NCI-H2171 (cell line): ENCODE measurements around the gene TMEM51.

Experiments
- DNase-seq: peaks from one replicate; lab custom pipeline; 2025; lab: John Stamatoyannopoulos, UW

TMEM51 gene

DNA sequence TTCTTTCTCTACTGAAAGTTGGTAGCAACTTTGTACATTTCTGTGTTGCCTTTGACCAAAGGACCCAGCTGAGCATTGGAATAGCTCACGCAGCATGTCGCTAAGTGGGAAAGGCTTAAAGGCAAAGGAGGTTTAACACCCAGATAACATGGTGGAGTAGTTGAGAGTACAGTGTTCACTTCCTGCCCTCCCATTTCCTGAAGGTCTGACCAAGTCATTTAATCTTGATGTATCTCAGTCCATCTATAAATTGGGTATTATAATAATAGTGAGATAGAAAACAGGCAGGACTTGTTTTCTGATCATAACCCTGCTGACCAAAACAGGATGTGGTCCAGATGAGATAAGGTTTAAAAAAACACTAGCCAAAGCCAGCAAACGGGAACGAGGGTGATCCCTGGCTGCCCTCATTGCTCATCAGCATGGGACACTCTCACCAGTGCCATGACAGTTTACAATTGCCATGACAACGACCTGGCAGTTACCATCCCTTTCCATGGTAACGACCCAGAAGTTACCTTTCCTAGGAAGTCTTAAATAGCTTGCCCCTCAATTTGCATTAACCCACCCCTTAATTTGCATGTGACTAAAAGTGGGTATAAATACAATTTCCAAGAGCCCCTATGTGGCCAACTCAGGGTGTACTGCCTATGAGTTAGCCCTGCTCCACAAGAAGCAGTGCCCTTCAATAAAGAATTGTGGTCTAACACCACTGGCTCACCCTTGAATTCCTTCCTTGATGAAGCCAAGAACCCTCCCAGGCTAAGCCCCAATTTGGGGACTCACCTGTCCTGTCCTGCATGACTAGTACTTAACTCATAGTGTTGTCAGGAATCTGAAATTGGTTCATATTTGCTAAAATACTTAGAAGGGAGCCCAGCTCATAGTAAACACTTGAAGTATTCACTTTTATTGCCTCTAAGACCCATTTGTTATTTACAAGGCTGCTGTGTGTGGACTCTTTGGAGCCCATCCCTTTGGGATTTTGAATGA is 65.0 kb downstream of the TMEM51 start:
- no peak for DNase-seq

DNA sequence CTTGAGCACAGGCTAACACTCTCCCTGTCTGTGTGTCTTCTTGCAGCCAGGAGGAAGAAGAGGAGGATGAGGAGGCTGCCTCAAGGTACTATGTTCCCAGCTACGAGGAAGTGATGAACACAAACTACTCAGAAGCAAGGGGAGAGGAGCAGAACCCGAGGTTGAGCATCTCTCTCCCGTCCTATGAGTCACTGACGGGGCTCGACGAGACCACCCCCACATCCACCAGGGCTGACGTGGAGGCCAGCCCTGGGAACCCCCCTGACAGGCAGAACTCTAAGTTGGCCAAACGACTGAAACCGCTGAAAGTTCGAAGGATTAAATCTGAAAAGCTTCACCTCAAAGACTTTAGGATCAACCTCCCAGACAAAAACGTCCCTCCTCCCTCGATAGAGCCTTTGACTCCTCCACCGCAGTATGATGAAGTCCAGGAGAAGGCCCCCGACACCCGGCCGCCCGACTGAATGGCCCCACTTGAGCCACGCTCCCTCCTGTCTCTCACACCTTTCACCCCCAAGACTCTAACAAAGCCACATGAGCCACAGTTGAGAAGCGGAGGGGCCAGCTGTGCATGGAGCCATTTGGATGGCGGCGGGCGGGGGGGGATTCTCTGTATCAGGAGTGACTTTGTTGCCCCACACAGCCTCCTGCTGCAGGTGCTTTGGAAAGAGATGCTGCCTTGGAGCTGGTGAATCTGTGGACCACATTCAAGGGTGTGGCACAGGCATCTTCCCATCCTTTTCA is 65.9 kb downstream of the TMEM51 start:
- DNase-seq = no peak

DNA sequence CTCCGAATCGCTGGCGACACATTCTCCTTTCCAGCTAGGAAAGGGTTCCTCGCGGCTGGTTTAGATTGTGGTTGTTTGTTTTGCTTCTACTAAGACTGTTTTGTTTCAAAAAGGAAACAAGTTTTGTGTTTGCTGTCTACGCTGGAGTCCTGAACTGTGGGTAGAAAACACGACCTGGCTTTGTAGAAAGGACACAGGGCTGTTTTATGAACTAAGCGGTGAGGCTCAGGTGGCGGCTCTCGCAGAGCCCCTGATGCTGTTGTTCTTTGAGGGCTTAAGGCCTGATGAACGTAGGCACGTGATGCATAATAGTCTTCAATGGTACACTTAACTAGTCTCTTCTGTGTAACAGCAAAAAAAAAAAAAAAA is 66.5 kb downstream of the TMEM51 start:
- no peak for DNase-seq

DNA sequence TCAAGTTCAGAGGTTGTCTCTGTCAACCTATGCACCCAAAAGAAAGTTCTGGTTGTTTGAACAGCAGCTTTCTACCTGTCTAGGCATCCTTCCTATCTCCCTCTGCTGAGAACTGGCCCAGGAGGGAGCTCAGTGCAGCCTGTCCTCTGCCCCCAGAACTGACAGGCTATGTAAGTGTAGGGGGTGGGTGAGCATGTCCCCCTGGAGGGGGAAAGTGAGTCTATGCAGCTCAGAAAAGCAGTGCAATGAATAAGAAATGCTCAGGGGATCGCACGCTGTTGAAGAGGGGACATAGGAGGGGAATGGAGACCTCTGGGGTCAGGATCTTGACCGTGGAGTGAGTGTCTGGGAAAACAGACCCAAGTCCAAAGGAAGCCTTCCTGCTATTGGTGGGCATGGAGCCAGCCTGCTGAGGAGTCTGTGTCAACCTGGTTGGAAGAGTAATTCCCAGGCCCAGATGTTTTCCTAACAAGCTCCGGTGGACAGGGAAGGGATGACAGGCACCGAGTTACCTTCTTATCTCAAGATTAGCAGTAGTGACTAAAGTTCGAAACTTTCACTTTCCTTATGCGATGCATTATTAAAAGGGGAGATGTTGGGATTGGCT is 67.4 kb downstream of the TMEM51 start:
- no peak for DNase-seq

DNA sequence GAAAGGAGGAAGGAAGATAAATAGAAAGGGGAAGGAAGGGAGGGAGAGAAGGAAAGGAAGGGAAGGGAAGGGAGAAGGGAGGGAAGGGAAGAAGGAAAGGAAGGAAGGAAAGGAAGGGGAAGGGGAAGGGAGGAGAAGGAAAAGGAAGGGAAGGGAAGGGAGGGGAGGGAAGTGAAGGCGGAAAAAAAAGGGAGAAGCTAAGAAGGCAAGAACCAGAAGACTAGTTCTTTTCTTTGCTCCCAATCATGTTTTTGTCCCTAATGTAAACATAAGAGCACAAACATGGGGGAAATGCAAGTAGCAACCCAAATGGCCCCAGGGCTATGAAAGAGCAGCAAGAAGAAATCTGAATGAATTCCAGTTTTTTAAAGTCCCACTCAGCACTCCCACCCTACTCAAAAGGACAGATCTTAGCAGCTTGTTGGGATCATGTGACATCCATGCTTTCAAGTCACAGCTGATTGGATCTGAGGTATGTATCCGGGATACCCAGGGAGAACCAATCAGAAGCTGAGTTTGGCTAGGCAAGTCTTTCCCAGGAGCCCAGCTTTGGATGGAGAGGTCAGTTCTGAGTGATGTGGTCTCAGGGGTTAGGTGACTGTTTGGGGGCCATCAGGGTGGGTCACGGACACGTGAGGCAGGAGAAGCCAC is 69.2 kb downstream of the TMEM51 start:
- DNase-seq = no peak

DNA sequence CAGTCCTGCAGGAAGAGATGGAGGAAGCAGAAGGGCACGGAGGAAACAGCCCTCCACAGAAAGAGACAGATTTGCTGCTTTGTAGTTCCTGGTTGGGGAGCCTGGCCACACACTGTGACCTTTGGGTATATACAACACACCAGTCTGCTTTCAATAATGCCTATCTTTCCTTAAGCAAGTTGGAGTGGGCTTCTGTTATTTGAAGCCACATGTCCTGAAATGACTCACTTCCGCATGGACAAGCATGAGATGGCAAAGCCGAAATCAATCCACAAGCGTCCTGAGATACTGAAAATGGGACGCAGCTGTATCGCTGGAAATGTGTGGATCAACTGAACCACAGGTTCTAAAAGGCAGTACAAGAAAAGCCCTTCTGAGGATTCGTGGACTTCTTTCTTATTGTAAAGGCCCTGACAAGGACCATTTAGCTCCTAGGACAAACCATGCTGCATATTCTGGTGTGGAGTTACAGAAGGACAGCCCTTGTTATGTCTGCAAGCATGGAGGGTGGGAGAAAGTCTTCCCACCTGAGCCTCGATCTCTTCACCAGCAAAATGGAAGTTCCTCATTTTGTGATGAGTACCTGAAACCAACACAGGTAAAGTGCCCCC is 70.8 kb downstream of the TMEM51 start:
- DNase-seq = no peak

DNA sequence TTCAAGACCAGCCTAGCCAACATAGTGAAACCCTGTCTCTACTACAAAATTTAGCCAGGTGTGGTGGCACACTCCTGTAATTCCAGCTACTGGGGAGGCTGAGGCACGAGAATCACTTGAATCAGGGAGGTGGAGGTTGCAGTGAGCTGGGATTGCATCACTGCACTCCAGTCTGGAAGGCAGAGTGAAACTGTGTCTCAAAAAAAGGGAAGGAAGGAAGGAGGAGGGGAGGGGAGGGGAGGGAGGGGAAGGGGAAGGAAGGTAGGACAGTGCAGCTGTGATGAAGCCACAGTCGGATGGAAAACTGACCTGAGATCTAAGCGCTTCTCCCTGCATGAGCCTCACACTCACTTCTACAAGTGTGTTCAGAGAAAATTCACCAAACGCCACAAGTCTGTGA is 71.4 kb downstream of the TMEM51 start:
- no peak for DNase-seq

DNA sequence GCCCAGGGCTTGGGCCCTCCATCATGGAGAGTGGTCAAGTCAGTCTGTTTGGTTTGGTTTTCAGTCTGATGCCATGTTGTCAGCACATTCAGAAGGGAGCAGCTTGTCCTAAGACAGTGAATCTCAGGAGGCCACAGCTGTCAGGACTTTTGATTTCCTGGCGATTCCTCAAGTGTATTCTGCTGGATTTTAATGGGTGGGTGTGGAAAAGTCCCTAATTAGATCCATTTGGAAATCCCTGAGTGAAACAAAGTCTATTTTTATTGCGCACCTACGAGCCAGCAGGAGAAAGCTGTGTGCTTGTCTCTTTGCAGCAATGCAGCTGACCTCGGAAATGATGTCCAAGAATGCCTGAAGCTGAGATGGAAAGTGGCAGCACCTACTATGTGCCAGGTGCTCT is 71.9 kb downstream of the TMEM51 start:
- no peak for DNase-seq

DNA sequence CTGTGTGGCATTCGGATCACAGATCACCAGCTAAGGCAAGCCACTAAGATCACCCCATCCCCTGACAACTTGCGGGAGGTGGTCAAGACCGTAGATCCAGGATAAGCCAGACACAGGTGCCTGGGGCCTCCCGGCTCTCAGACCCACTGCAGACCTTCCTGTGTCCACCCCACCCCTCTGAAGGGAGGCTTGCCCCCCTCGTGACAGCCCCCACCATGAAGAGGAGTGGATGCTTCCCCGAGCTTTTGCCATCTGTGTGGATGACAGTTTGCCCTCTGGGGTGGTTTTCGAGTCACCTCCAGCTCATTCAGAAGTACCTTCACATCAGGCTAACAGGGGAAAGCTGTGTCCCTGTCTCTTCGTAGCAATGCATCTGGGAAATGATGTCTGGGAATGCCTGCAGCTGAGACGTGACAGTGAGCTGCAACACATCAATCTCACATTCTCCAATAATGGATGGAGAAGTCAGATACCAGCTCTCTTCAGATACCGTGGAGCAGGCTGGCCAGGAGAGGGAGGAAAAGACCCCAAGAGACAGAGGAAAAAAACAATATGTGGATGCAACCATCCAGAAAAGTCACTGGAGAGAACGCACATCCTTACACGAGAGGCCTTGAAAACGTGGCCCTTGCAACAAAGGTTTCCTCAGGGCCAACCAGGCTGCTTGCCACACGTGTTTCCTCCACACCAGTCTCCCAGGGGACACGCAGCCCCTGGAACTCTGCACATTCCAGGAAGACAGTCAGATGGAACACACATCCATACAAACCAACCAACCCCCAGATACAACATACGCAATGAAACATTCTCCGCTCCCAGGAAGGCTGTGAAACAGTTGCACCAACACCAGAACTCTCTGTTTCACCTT is 73.1 kb downstream of the TMEM51 start:
- DNase-seq = no peak

DNA sequence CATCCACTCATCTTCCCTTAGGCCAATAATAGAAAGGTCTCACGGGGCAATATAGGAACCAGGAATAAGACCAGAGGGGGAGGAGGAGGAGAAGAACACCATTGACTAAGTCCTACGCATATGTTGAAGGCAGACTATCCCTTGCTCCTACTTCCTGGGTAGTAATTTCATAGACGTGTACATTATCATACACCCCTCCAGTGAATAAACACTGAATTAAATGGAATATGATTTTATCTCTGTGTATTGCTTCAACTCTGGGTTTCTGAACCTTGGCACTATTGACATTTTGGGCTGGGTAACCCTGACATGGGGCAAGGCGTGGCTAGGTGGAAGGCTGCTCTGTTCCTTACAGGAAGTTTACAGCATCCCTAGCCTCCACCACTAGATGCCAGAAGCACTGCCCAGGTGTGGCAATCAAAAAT is 76.2 kb downstream of the TMEM51 start:
- no peak for DNase-seq

DNA sequence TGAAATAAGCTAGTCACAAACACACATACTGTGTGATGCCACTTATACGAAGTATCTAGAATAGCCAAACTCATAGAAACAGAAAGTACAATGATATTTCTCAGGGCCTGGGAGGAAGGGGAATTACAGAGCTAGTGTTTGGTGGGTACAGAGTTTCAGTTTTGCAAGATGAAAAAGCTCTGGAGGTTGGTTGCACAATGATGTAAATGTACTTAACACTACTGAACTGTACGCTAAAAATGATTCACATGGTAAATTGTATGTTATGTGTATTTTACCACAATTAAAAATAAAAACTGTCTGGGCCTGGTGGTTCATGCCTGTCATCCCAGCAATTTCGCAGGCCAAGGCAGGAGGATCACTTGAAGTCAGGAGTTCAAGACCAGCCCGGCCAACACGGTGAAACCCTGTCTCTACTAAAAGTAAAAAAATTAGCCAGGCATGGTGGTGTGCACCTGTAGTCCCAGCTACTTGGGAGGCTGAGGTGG is 78.2 kb downstream of the TMEM51 start:
- no peak for DNase-seq

DNA sequence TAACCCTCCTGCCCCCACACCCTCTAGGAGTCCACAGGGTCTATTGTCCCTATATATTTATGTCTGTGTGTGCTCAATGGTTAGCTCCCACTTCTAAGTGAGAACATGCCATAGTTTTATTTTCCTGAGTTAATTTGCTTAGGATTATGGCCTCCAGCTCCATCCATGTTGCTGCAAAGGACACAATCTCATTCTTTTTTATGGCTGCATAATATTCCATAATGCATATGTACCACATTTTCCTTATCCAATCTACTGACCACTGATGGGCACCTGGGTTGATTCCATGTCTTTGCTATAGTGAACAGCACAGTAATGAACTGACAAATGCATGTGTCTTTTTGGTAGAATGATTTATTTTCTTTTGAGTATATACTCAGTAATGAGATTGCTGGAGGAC is 80.1 kb downstream of the TMEM51 start:
- no peak for DNase-seq

DNA sequence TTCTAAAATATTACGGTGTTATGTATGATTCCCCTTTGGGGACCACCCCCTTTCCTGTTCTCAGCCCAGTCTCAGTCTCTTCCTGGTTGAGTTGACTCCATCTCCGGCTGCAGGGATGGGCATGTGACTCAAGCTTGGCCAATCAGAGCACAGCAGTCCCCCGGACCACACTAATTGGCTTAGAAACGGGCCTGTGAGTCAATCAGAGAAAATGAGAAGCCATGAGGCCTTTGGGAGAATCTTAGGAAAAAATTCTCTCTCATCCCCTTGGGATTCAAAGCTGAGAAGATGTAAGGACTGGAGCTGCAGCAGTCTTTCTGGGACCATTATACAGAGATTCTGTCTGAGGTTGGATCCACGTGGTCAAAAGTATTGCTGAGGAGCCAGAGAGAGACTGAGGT is 82.8 kb downstream of the TMEM51 start:
- DNase-seq = no peak

DNA sequence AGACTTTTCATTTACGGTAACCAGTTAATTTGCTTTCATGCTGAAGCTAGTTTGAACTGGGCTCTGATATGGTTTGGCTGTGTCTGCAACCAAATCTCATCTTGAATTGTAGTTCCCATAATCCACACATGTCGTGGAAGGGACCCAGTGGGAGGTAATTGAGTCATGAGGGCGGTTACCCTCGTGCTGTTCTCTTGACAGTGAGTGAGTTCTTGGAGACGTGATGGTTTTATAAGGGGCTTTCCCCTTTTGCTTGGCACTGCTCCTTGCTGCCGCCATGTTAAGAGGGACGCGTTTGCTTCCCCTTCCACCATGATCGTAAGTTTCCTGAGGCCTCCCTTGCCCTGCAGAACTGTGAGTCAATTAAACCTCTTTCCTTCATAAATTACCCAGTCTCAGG is 83.2 kb downstream of the TMEM51 start:
- no peak for DNase-seq

DNA sequence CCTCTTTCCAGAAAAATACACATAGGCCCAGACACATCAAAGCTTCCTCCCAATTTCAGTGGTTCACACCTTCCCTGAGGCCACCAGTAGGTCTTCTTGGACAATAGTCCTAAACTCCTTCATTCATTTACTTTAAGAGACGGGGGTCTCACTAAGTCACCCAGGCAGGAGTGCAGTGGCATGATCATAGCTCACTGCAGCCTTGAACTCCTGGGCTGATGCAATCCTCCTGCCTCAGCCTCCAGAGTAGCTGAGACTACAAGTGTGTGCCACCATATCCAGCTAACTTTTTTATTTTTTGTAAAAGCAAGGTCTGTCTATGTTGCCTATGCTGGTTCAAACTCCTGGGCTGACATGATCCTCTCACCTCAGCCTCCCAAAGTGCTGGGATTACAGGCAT is 85.2 kb downstream of the TMEM51 start:
- no peak for DNase-seq

DNA sequence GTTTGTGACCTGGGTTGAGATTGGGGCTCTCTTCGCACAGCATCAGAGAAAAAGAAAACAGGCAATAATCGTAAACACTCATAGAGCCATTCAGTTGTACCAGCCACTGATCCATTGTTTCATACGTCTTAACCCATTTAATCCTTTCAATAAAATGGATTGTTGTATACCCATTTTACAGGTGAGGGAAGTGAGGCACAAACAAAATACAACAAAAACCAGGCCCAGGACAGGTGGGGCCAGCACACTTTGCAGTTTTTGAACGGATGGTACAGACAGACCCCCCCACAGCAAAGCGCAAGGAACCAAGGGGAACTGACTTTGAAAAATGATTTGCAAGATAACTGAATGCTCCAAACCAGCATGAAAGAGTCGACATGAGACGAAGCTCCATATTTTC is 89.2 kb downstream of the TMEM51 start:
- no peak for DNase-seq

DNA sequence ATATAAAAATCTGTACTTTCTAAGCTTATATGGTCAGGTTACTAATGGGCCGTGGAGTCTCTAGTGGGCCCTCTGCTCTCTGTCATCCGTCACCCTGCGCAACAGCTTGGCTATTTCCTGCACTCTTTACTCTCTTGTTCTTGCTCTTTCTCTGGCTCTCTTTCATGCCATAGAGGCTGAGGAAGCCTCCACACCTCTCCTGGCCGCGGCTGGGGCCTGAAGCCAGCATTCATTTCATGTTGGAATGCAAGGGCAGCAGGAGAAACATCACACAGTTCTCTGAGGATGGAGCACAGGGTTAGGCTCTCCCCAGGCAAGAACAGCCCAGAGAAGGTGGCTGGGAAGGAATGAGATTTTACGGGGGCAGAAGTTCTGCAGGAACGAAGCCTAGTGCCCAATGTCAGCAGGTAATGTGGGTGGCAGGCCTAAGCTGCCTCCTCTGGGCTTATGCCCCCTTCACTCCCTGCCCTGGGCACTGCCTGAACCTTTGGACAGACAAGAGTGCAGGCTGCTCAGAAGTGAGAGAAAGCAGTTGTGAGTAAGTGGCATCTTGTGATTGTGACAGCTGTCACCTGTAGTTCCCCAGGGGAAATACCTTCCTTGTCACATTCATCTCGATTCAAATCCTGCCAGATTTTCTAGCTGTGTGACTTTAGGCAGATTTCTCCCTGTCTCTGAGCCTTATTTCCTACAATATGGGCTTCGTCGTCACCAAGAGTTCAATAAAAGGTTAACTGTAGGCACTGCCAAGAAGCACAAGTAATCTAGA is 89.9 kb downstream of the TMEM51 start:
- DNase-seq = peak; percentile 25

DNA sequence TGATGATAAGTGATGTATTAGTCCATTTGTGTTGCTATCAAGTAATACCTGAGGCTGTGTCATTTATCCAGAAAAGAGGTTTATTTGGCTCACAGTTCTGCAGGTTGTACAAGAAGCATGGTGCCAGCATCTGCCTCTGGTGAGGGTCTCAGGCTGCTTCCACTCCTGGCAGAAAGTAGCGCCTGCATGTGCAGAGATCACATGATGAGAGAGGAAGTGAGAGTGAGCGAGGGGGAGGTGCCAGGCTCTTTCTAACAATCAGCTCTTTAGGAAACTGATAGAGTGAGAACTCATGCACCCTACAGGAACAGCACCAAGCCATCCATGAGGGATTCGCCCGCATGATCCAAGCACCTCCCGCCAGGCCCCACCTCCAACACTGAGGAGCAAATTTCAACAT is 91.3 kb downstream of the TMEM51 start:
- no peak for DNase-seq

DNA sequence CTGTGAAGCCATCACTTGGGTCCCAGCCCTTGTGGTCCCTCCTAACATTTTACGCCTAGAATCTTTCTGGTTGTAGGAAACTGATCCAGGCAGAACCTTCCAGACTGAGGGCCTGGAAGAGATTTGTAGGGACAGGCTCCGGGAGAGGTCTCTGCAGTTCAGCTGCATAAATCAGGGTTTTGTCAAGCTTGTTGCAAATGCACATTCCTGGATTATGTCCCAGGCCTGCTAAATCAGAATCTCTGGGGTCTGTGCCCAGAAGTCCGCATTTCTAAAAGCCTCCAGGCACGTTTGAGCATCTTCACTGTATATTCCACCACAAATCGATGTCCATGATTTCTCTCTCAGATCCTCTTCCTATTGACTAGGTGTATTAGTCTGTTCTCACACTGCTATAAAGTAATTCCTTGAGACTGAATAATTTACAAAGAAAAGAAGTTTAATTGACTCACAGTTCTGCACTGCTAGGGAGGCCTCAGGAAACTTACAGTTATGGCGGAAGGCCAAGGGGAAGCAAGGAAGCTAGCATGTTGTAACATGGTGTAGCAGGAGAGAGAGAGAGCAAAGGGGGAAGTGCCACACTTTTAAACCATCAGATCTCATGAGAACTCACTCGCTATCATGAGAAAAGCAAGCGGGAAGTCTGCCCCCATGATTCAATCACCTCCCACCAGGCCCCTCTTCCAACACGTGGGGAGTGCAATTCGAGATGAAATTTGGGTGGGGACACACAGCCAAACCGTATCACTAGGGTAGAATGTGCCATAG is 92.2 kb downstream of the TMEM51 start:
- no peak for DNase-seq
